Endothelial cell of umbilical vein (primary cell): ENCODE results near the gene CDIP1. TPM values are rescaled to one million over a fixed set of nuclear protein-coding genes. Genes with fewer than 3 reads are reported as not detected.

ENCODE experiments used
- BruUV-seq: library from RNA; stranded (reverse); fragments of 400-500 nt; replicated peaks from 2 replicates; lab custom pipeline; 2021; lab: Mats Ljungman, UMichigan
- CTCF ChIA-PET: fragments of 300-600, 350-600 bp; sonication (Branson Sonifier 250); formaldehyde crosslinking; loops from one replicate; lab custom pipeline; 2021; ENCODE audit warnings: antibody characterized with exemption, inconsistent platforms; lab: Charles Lee
- POLR2A ChIA-PET: fragments of 300-600, 350-600 bp; sonication (Branson Sonifier 250); formaldehyde crosslinking; loops from one replicate; lab custom pipeline; 2021; ENCODE audit warnings: antibody characterized with exemption, inconsistent platforms; lab: Charles Lee
- DNase-seq: peaks from one replicate; pipeline ENCODE4 v3.0.0-alpha.2; 2011; ENCODE audit warnings: low read depth, low spot score
- FAIRE-seq: peaks from 2 replicates; lab custom pipeline; 2011; peaks lifted over from hg19 to GRCh38; lab: Jason Lieb, UNC
- H2AFZ ChIP-seq: 2 replicates; pipeline ENCODE4 v1.6.0; 2012; ENCODE audit warnings: low read depth, low read length, control low read depth, inconsistent platforms
- H3K27ac ChIP-seq: 2 replicates; pipeline ENCODE4 v1.5.1; 2011; ENCODE audit warnings: low read depth, mild to moderate bottlenecking, control low read depth, low read length, moderate library complexity; ENCODE audit not compliant: insufficient read depth
- H3K27me3 ChIP-seq, 2 experiments: 2 replicates each; pipeline versions ENCODE4 v1.6.0 to v1.6.1; 2011; ENCODE audit warnings: low read length in 2 of 2, mixed read lengths in 1 of 2; ENCODE audit not compliant: control insufficient read depth in 2 of 2, insufficient read depth in 2 of 2
- H3K36me3 ChIP-seq, 2 experiments: 2 replicates in 1 of 2; 3 replicates in 1 of 2; pipeline ENCODE4 v1.5.1; 2011; ENCODE audit warnings: low read length in 2 of 2, mild to moderate bottlenecking in 1 of 2, moderate library complexity in 1 of 2; ENCODE audit not compliant: control insufficient read depth in 2 of 2, insufficient read depth in 2 of 2; ENCODE audit errors: extremely low read depth in 1 of 2
- H3K4me1 ChIP-seq: 3 replicates; pipeline ENCODE4 v1.5.1; 2011; ENCODE audit warnings: mild to moderate bottlenecking, low read length; ENCODE audit not compliant: control insufficient read depth, insufficient read depth; ENCODE audit errors: extremely low read depth
- H3K4me2 ChIP-seq: 2 replicates; pipeline ENCODE4 v1.6.1; 2011; ENCODE audit warnings: low read length, control low read depth, mixed read lengths; ENCODE audit not compliant: insufficient read depth
- H3K4me3 ChIP-seq, 3 experiments: fragments of 200-600 bp in 1 of 3; sonication (generic), shearing (Covaris generic) in 1 of 3; replicated peaks in 1 of 3; 2 replicates each; pipeline ENCODE4 v1.5.1; 2011 to 2016; ENCODE audit warnings: control low read depth in 3 of 3, low read length in 3 of 3, mild to moderate bottlenecking in 2 of 3, inconsistent platforms in 1 of 3, low read depth in 1 of 3, moderate library complexity in 1 of 3; ENCODE audit not compliant: insufficient read depth in 1 of 3
- H3K79me2 ChIP-seq: 2 replicates; pipeline ENCODE4 v1.6.0; 2012; ENCODE audit warnings: low read length, inconsistent platforms; ENCODE audit not compliant: control insufficient read depth, insufficient read depth
- H3K9ac ChIP-seq: replicated peaks from 2 replicates; pipeline ENCODE3; 2011; ENCODE audit warnings: low read length, control low read depth; ENCODE audit not compliant: insufficient read depth; ENCODE audit errors: extremely low read depth
- H3K9me1 ChIP-seq: replicated peaks from 3 replicates; pipeline ENCODE4 v1.6.0; 2011; ENCODE audit warnings: mild to moderate bottlenecking, low read length; ENCODE audit not compliant: control insufficient read depth, insufficient read depth; ENCODE audit errors: extremely low read depth
- H3K9me3 ChIP-seq: replicated peaks from 2 replicates; pipeline ENCODE4 v1.5.1; 2012; ENCODE audit warnings: low read length, inconsistent platforms; ENCODE audit not compliant: control insufficient read depth, insufficient read depth
- H4K20me1 ChIP-seq: replicated peaks from 2 replicates; pipeline ENCODE3; 2011; ENCODE audit warnings: mild to moderate bottlenecking, low read length; ENCODE audit not compliant: control insufficient read depth, insufficient read depth; ENCODE audit errors: extremely low read depth
- CTCF ChIP-seq, 2 donors: IDR thresholded peaks; 1 replicate in 1 of 2; 2 replicates in 1 of 2; pipeline ENCODE4 v1.5.1; 2011; ENCODE audit warnings: low read length in 2 of 2, mild to moderate bottlenecking in 2 of 2, moderate library complexity in 2 of 2, control low read depth in 1 of 2, inconsistent platforms in 1 of 2, low read depth in 1 of 2; ENCODE audit not compliant: insufficient read depth in 1 of 2; ENCODE audit errors: extremely low read depth in 1 of 2
- EZH2 ChIP-seq: IDR thresholded peaks from 2 replicates; pipeline ENCODE4 v1.6.1; 2012; ENCODE audit warnings: borderline replicate concordance, low read depth, mild to moderate bottlenecking, moderate library complexity, low read length, inconsistent platforms; ENCODE audit not compliant: severe bottlenecking
- FOS ChIP-seq: IDR thresholded peaks from 2 replicates; pipeline ENCODE4 v1.6.1; 2011; ENCODE audit warnings: mild to moderate bottlenecking, low read length, moderate library complexity, borderline replicate concordance; ENCODE audit not compliant: insufficient read depth
- GATA2 ChIP-seq: IDR thresholded peaks from 2 replicates; pipeline ENCODE4 v1.7.0; 2011; ENCODE audit warnings: low read depth, mild to moderate bottlenecking, moderate library complexity, mixed read lengths, low read length; ENCODE audit not compliant: insufficient read length, insufficient read depth
- JUN ChIP-seq: IDR thresholded peaks from 2 replicates; pipeline ENCODE4 v1.6.1; 2011; ENCODE audit warnings: borderline replicate concordance, low read depth; ENCODE audit not compliant: insufficient read length, insufficient read depth
- MYC ChIP-seq: IDR thresholded peaks from one replicate; pipeline ENCODE4 v1.6.1; 2011; ENCODE audit warnings: mild to moderate bottlenecking, low read depth, low read length
- POLR2A ChIP-seq: IDR thresholded peaks from 2 replicates; pipeline ENCODE4 v1.6.1; 2012; ENCODE audit warnings: low read depth, mild to moderate bottlenecking, control low read depth, low read length
- POLR2AphosphoS5 ChIP-seq: IDR thresholded peaks from 2 replicates; pipeline ENCODE4 v1.6.1; 2012; ENCODE audit warnings: low read depth, mild to moderate bottlenecking, control low read depth, low read length, moderate library complexity; ENCODE audit not compliant: insufficient read depth
- dilution Hi-C: fragments of 300-500 bp; cut with MboI; formaldehyde crosslinking; loops from one replicate; pipeline ENCODE4 v1.15.0; 2019; ENCODE audit warnings: low sequenced_read_pairs; ENCODE audit not compliant: extremely low pct_ligation_motif_present
- intact Hi-C: fragments of 100-400 bp; cut with micrococcal nuclease; formaldehyde crosslinking; loops from one replicate; pipeline ENCODE4 v1.10.0; 2022
- polyA plus RNA-seq, 4 experiments: library from polyadenylated mRNA; depleted of rRNA in 3 of 4; stranded (reverse) in 3 of 4; unstranded in 1 of 4; fragments of >200 nt; gene quantifications; 2 replicates each; pipeline versions ENCODE4 v1.2.1 to v1.2.3, GENCODE V29; 2011 to 2012; ENCODE audit warnings: missing spikeins in 1 of 4
- total RNA-seq: library from RNA; stranded (reverse); gene quantifications from 2 replicates; pipeline ENCODE4 v1.2.3, GENCODE V29; 2021
- TF ChIP-seq, protein P1 (sequence below): IDR thresholded peaks from 2 replicates; pipeline ENCODE4 v1.6.1; 2011; ENCODE audit not compliant: insufficient read depth, insufficient read length

Gene CDIP1
- total and polyA plus RNA-seq, 2 donors (not counting 3 experiments of a cell fraction or from before 2014, with no cell fraction given): 33.9 to 37.4 TPM

DNA sequence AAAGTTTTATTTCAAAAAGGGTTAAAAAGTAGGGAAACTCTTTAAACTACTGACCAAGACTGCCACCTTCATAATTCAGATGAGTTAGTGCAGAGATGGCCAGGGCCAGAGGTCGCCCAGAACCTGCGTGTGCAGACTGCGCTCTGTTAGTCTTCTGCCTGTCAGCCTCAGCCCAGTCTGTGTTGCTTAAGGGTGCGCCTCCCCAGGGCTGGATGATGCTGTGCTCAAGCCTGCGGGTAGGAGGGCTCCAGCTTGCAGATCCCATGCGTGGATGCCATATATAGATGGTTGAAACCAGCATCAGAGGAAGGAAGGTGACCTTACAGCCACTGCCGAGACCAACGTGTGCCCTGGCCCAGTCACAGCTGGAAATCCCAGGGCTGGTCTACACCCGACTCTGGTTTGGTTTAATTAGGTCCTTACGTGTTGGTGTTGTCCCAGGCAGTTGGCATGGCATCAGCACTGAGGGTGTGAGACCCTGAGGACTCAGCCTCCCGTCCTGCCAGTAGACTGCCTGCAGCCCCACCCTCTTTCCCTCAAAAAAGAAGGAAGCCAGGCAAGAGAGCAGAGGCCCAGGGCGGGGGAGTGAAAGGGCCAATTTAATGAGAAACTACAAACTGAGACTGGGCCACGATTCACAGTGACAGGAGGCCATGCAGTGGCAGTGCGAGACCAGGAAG, 27.7 kb downstream of the CDIP1 start:
- dilution Hi-C loops (no loop called here), intact Hi-C loops (loop anchor here (1.0 kb wide), 1 partner anchor 37 kb away; no protein-coding TSS in a partner anchor)
- Histone ChIP-seq H3K9ac (no peak overlapping the region), H3K27me3 (no peaks in the 10 kb centered on the region), H3K36me3 (peaks cover 12 to 57% of the 10 kb centered on the region in 2 experiments), H3K9me3 (no peaks in the 10 kb centered on the region), H3K79me2 (no peaks in the 10 kb centered on the region), H2AFZ (no peak overlapping the region), H3K4me1 (peaks cover 16% of the 10 kb centered on the region), H3K27ac (no peak overlapping the region), H4K20me1 (no peaks in the 10 kb centered on the region), H3K4me3 (no peak overlapping the region), H3K4me2 (no peak overlapping the region), H3K9me1 (no peaks in the 10 kb centered on the region)
- POLR2A ChIA-PET: no interaction called here
- FAIRE-seq: no peak
- TF ChIP-seq EZH2 (no peak), MYC (no peak), FOS (no peak), POLR2A (no peak), CTCF (IDR thresholded peaks at IDR 0.05; ENCODE audit: extremely low read depth in 1 of 2, insufficient read depth in 1 of 2, low read depth in 1 of 2, low read length in 2 of 2) (no peak), JUN (no peak), GATA2 (no peak), POLR2AphosphoS5 (no peak)
- TF ChIP-seq, protein P1, sequence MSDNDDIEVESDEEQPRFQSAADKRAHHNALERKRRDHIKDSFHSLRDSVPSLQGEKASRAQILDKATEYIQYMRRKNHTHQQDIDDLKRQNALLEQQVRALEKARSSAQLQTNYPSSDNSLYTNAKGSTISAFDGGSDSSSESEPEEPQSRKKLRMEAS: no peak
- BruUV-seq: no TSS peak
- DNase-seq: no peak
- CTCF ChIA-PET: interaction anchor here (0.6 to 3.1 kb wide), 7 partner anchors 38 to 113 kb away, joined by 3 to 10 read pairs (median 7); partner anchors contain the start of gene MGRN1
